A549 (cell line): Measurements from ENCODE around the gene SLC35F3. TPM values are rescaled to one million over a fixed set of nuclear protein-coding genes. Genes with fewer than 3 reads are reported as not detected.

Experiments
- ATAC-seq, 2 experiments: fragments of 200-7000 bp in 1 of 2; fragments of >200 bp in 1 of 2; cut with Nextera tagmentation in 1 of 2; cut with Tn5 transposase in 1 of 2; 3 replicates each; pipeline versions ENCODE4 v1.8.0 to v1.9.1; 2018 to 2020; ENCODE audit warnings: mild to moderate bottlenecking in 1 of 2, moderate library complexity in 1 of 2
- CTCF ChIA-PET: fragments of 300-600 bp; sonication (Branson Sonifier 250); formaldehyde crosslinking; extraction: SDS; loops from one replicate; lab custom pipeline; 2021; ENCODE audit warnings: antibody characterized with exemption, inconsistent platforms; lab: Yijun Ruan, JAX
- POLR2A ChIA-PET: fragments of 350-600 bp; formaldehyde crosslinking; extraction: SDS; loops from one replicate; lab custom pipeline; 2021; ENCODE audit warnings: antibody characterized with exemption, inconsistent platforms; lab: Yijun Ruan, JAX
- DNase-seq, 2 experiments: peaks; one replicate each; pipeline versions ENCODE4 v3.0.0 to v3.0.0-alpha.2; 2011 to 2016; ENCODE audit warnings: low read depth in 1 of 2, low spot score in 1 of 2
- FAIRE-seq: peaks from 2 replicates; lab custom pipeline; 2011; peaks lifted over from hg19 to GRCh38; lab: Jason Lieb, UNC
- H3K27ac ChIP-seq, 2 experiments: fragments of >200 bp; sonication (Bioruptor Twin); formaldehyde crosslinking; 3 replicates each; pipeline ENCODE4 v1.5.1; 2016 to 2017
- H3K4me1 ChIP-seq: fragments of >200 bp; sonication (Bioruptor Twin); formaldehyde crosslinking; 3 replicates; pipeline ENCODE4 v1.6.1; 2016
- H3K4me2 ChIP-seq: fragments of >200 bp; sonication (Bioruptor Twin); formaldehyde crosslinking; 3 replicates; pipeline ENCODE4 v1.6.1; 2016
- H3K4me3 ChIP-seq: fragments of >200 bp; sonication (Bioruptor Twin); formaldehyde crosslinking; 3 replicates; pipeline ENCODE4 v1.5.1; 2016
- H3K9me3 ChIP-seq: fragments of >200 bp; sonication (Bioruptor Twin); formaldehyde crosslinking; 3 replicates; pipeline ENCODE4 v1.6.1; 2016
- BHLHE40 ChIP-seq: IDR thresholded peaks from 2 replicates; pipeline ENCODE4 v1.6.1; 2012; ENCODE audit warnings: low read depth, low read length, inconsistent platforms
- CBX2 ChIP-seq: fragments of 200-600 bp; sonication (generic); IDR thresholded peaks from 2 replicates; pipeline ENCODE4 v1.6.1; 2016; ENCODE audit warnings: low read depth, mild to moderate bottlenecking, borderline replicate concordance
- CEBPB ChIP-seq, 2 experiments: fragments of >200 bp in 1 of 2; sonication (Bioruptor Twin) in 1 of 2; formaldehyde crosslinking in 1 of 2; IDR thresholded peaks; 2 replicates each; pipeline ENCODE4 v1.6.1; 2012 to 2016
- CHD2 ChIP-seq: fragments of 150-350 bp; IDR thresholded peaks from 2 replicates; pipeline ENCODE4 v1.6.1; 2014; ENCODE audit warnings: low read length; ENCODE audit not compliant: partially characterized antibody
- EHMT2 ChIP-seq: fragments of 200-600 bp; sonication (generic); IDR thresholded peaks from 2 replicates; pipeline ENCODE4 v1.6.1; 2016; ENCODE audit warnings: antibody characterized with exemption, low read depth, mild to moderate bottlenecking, moderate library complexity
- FOSL2 ChIP-seq, 2 experiments: fragments of 450-650 bp in 1 of 2; fragments of >200 bp in 1 of 2; sonication (Bioruptor Twin) in 1 of 2; formaldehyde crosslinking; IDR thresholded peaks; 2 replicates each; pipeline versions ENCODE4 v1.5.0 to v1.6.1; 2016 to 2020; ENCODE audit warnings: mild to moderate bottlenecking in 1 of 2, moderate library complexity in 1 of 2
- GATA3 ChIP-seq: IDR thresholded peaks from 2 replicates; pipeline ENCODE4 v1.6.1; 2012; ENCODE audit warnings: borderline replicate concordance
- HOXA7 ChIP-seq: fragments of 250-450 bp; sonication (Bioruptor Pico); IDR thresholded peaks from 2 replicates; pipeline ENCODE4 v1.5.0; 2020; ENCODE audit warnings: mild to moderate bottlenecking, moderate library complexity
- HOXB5 ChIP-seq: fragments of 250-450 bp; sonication (Bioruptor Pico); IDR thresholded peaks from 2 replicates; pipeline ENCODE4 v1.5.0; 2020; ENCODE audit warnings: mild to moderate bottlenecking, moderate library complexity
- JUNB ChIP-seq: fragments of >200 bp; sonication (Bioruptor Twin); formaldehyde crosslinking; IDR thresholded peaks from 2 replicates; pipeline ENCODE4 v1.6.1; 2016
- KDM5A ChIP-seq: fragments of 200-600 bp; sonication (generic); IDR thresholded peaks from 2 replicates; pipeline ENCODE4 v1.6.1; 2016; ENCODE audit warnings: antibody characterized with exemption, mild to moderate bottlenecking
- MAFK ChIP-seq: fragments of 450-650 bp; IDR thresholded peaks from 2 replicates; pipeline ENCODE4 v1.6.1; 2014; ENCODE audit not compliant: partially characterized antibody
- NFE2L2 ChIP-seq: fragments of 150-350 bp; conservative IDR thresholded peaks from 2 replicates; pipeline ENCODE4 v1.6.1; 2014; ENCODE audit warnings: low read length
- NPAS2 ChIP-seq: fragments of 250-450 bp; sonication (Bioruptor Pico); IDR thresholded peaks from 2 replicates; pipeline ENCODE4 v1.8.0; 2022; ENCODE audit warnings: mild to moderate bottlenecking, moderate library complexity, borderline replicate concordance
- POLR2A ChIP-seq: IDR thresholded peaks from 2 replicates; pipeline ENCODE4 v1.6.1; 2012; ENCODE audit warnings: mild to moderate bottlenecking, low read length
- RAD21 ChIP-seq, 2 experiments: fragments of >200 bp in 1 of 2; sonication (Bioruptor Twin) in 1 of 2; formaldehyde crosslinking in 1 of 2; IDR thresholded peaks in 1 of 2; conservative IDR thresholded peaks in 1 of 2; 2 replicates in 1 of 2; 3 replicates in 1 of 2; pipeline ENCODE4 v1.6.1; 2012 to 2018; ENCODE audit warnings: inconsistent platforms in 1 of 2
- RARB ChIP-seq: fragments of 250-450 bp; sonication (Bioruptor Pico); IDR thresholded peaks from 2 replicates; pipeline ENCODE4 v1.8.0; 2021; ENCODE audit warnings: mild to moderate bottlenecking, moderate library complexity
- RCOR1 ChIP-seq: fragments of 150-350 bp; IDR thresholded peaks from 2 replicates; pipeline ENCODE4 v1.6.1; 2014; ENCODE audit warnings: antibody characterized with exemption, low read length, low read depth
- RNF2 ChIP-seq: fragments of 200-600 bp; sonication (generic); IDR thresholded peaks from 2 replicates; pipeline ENCODE4 v1.6.1; 2016; ENCODE audit warnings: low read depth, mild to moderate bottlenecking, antibody characterized with exemption, moderate library complexity, borderline replicate concordance
- TFCP2L1 ChIP-seq: fragments of 250-450 bp; sonication (Bioruptor Pico); IDR thresholded peaks from 2 replicates; pipeline ENCODE4 v1.5.0; 2021; ENCODE audit warnings: mild to moderate bottlenecking
- TP53 ChIP-seq: fragments of 250-450 bp; sonication (Bioruptor Pico); IDR thresholded peaks from 2 replicates; pipeline ENCODE4 v1.5.0; 2021; ENCODE audit warnings: mild to moderate bottlenecking, moderate library complexity
- ZNF302 ChIP-seq: fragments of 250-450 bp; sonication (Bioruptor Pico); IDR thresholded peaks from 2 replicates; pipeline ENCODE4 v1.9.0; 2021; ENCODE audit warnings: inconsistent platforms, mild to moderate bottlenecking, moderate library complexity
- ZSCAN20 ChIP-seq: fragments of 250-450 bp; sonication (Bioruptor Pico); IDR thresholded peaks from 2 replicates; pipeline ENCODE4 v1.8.0; 2022; ENCODE audit warnings: mild to moderate bottlenecking, moderate library complexity
- WGBS: methylation state at CpG from one replicate; pipeline ENCODE4 v1.1.6; 2017; ENCODE audit errors: missing lambda C conversion rate; 5-methylcytosine and 5-hydroxymethylcytosine counted together
- polyA plus RNA-seq, 4 experiments: library from polyadenylated mRNA; depleted of rRNA in 3 of 4; stranded (reverse); fragments of >200 nt; fragmentation: RNase III in 1 of 4; extraction: RNeasy Plus Mini Kit Qiagen cat#74134 plus additional on column Dnase treatment in 1 of 4; gene quantifications; 2 replicates in 3 of 4; 3 replicates in 1 of 4; pipeline ENCODE4 v1.2.3, GENCODE V29; 2011 to 2017
- TF ChIP-seq, protein P1 (sequence below): IDR thresholded peaks from 2 replicates; pipeline ENCODE4 v1.6.1; 2012
- TF ChIP-seq, protein P2 (sequence below): IDR thresholded peaks from 2 replicates; pipeline ENCODE4 v1.6.1; 2012; ENCODE audit warnings: low read depth, borderline replicate concordance
- TF ChIP-seq, protein P3 (sequence below): fragments of >200 bp; sonication (Bioruptor Twin); formaldehyde crosslinking; IDR thresholded peaks from 3 replicates; pipeline ENCODE4 v1.6.1; 2016
- TF ChIP-seq, protein P4 (sequence below): fragments of 250-450 bp; sonication (Bioruptor Pico); IDR thresholded peaks from 2 replicates; pipeline ENCODE4 v1.5.0; 2020; ENCODE audit warnings: low read depth, mild to moderate bottlenecking, moderate library complexity

The SLC35F3 gene
- polyA plus RNA-seq, 2 of the 4 experiments (the other 2 are of a cell fraction): 5.5 to 7.8 TPM

DNA sequence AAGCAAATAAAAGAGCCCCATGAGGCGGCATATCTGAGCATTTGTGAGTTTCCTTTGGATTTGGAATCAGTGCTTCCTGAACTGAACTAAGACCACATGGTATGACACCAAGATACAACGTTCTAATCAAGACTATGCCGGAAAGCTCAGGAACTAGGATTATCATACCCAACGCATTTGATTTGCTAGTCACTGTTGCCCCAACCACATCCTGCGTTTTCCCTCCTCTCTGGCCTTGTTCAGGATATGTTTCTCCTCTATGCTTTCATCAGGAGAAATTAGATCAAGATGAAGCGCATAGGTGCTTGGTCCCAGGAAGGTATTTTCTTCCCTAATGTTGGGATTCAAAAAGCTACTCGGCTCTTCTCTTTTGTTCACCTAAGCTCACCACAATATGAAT is 79.3 kb downstream of the SLC35F3 start (continued):
- TF ChIP-seq, protein P1, sequence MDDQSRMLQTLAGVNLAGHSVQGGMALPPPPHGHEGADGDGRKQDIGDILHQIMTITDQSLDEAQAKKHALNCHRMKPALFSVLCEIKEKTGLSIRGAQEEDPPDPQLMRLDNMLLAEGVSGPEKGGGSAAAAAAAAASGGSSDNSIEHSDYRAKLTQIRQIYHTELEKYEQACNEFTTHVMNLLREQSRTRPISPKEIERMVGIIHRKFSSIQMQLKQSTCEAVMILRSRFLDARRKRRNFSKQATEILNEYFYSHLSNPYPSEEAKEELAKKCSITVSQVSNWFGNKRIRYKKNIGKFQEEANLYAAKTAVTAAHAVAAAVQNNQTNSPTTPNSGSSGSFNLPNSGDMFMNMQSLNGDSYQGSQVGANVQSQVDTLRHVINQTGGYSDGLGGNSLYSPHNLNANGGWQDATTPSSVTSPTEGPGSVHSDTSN: no peak
- TF ChIP-seq HOXB5 (CRISPR knock-in tag): no peak

DNA sequence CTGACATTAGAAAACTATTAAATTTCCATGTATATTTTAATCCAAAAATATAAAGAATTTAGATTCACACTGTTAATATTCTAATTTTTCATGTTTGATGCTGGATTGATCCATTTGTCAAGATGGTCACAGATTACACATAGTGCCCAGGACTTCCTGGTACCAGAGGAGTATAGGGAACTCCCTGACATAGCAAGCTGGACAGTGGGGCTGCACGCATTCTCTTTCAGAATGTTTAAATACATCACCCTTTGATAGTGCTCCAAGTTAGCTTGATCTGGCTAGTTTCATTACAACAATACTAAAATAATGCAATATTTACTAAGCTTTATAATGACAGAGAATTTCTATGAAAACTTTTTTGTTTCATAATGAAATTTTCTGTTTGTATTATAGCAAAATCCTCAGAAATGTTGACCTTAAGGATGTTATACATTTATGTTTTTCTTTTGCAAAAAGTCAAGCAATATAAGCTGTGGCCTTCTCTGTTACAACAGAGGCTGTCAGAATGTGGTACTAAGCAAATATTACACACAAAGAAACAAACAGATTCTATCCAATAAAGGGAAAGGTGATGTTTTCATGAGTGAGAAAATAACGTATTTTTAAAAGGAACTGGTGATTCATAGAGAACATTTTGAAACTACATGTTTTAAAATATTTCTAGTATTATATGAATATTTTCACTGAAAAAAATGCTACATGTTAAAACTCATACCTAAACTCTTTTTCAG is 84.7 kb downstream of the SLC35F3 start:
- CTCF ChIA-PET: interaction anchor here (0.7 kb wide), 1 partner anchor 123 kb away, joined by 3 read pairs; no protein-coding TSS in a partner anchor
- ATAC-seq (peak; percentile 55 to 61; a peak in 4 of 6 replicates), DNase-seq (peak in 1 of 2 experiments; percentile 32), FAIRE-seq (peak; percentile 49)
- WGBS: 18% methylated on average over 2 of the region's 2 CpGs
- peak overlapping the region; percentile 44 for H3K4me2 ChIP-seq
- no peak for TF ChIP-seq EHMT2
- TF ChIP-seq MAFK: no peak
- TF ChIP-seq BHLHE40: no peak
- no peak for TF ChIP-seq FOSL2 (IDR thresholded peaks at IDR 0.05)
- TF ChIP-seq FOSL2 (CRISPR knock-in tag; IDR thresholded peaks at IDR 0.05): no peak; the same call in 1 of the 2 replicates
- no peak for TF ChIP-seq CBX2
- no peak for TF ChIP-seq POLR2A
- TF ChIP-seq CEBPB (IDR thresholded peaks at IDR 0.05): peak; percentile 15 to 21; a peak in 2 of 4 replicates
- TF ChIP-seq, protein P2, sequence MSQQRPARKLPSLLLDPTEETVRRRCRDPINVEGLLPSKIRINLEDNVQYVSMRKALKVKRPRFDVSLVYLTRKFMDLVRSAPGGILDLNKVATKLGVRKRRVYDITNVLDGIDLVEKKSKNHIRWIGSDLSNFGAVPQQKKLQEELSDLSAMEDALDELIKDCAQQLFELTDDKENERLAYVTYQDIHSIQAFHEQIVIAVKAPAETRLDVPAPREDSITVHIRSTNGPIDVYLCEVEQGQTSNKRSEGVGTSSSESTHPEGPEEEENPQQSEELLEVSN: no peak
- TF ChIP-seq ZNF302: no peak
- TF ChIP-seq JUNB: 0 out of 2 replicates have a peak, but pooled peaks have one; percentile 19
- no peak for TF ChIP-seq NPAS2
- TF ChIP-seq, protein P3, sequence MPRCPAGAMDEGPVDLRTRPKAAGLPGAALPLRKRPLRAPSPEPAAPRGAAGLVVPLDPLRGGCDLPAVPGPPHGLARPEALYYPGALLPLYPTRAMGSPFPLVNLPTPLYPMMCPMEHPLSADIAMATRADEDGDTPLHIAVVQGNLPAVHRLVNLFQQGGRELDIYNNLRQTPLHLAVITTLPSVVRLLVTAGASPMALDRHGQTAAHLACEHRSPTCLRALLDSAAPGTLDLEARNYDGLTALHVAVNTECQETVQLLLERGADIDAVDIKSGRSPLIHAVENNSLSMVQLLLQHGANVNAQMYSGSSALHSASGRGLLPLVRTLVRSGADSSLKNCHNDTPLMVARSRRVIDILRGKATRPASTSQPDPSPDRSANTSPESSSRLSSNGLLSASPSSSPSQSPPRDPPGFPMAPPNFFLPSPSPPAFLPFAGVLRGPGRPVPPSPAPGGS: no peak
- no peaks in the 10 kb centered on the region for H3K9me3 ChIP-seq
- POLR2A ChIA-PET: no interaction called here
- peaks cover 34% of the 10 kb centered on the region for H3K4me1 ChIP-seq
- H3K4me3 ChIP-seq: no peak overlapping the region
- H3K27ac ChIP-seq: no peak overlapping the region

DNA sequence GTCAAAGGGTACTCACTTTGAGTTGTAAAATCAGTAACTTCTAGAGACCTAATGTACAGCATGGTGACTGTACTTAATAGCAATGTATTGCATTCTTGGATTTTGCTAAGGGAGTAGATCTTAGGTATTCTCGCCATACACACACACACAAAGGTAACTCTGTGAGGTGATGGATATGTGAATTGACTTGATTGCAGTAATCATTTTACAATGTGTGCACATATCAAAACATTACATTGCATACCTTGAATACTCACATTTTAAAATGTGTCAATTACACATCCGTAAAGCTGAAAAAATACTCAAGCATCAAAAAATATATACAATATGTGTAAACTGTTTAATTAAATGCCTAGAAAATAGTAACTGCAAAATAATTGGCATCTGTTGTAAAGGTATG is 86.0 kb downstream of the SLC35F3 start:
- Histone ChIP-seq H3K27ac (no peak overlapping the region), H3K4me1 (peaks cover 34% of the 10 kb centered on the region), H3K4me3 (no peak overlapping the region), H3K4me2 (no peak overlapping the region), H3K9me3 (no peaks in the 10 kb centered on the region)
- ChIA-PET POLR2A (no interaction called here), CTCF (interaction anchor here (0.6 kb wide), 1 partner anchor 1310 kb away, joined by 3 read pairs; no protein-coding TSS in a partner anchor)
- ATAC-seq (no peak), FAIRE-seq (peak; percentile 39), DNase-seq (no peak)
- 96% methylated on average over 2 of the region's 2 CpGs for WGBS
- TF ChIP-seq NFE2L2 (no peak), GATA3 (no peak), RCOR1 (no peak), TFCP2L1 (CRISPR knock-in tag) (no peak), RARB (CRISPR knock-in tag) (no peak), TP53 (CRISPR knock-in tag) (no peak), RNF2 (no peak), HOXA7 (CRISPR knock-in tag) (no peak), CHD2 (no peak), ZSCAN20 (no peak), KDM5A (no peak), NPAS2 (no peak), CEBPB (IDR thresholded peaks at IDR 0.05) (no peak), RAD21 (conservative IDR thresholded peaks at IDR 0.05 in 1 of 2, IDR thresholded peaks at IDR 0.05 in 1 of 2) (no peak), ZNF302 (no peak)
- TF ChIP-seq, protein P4, sequence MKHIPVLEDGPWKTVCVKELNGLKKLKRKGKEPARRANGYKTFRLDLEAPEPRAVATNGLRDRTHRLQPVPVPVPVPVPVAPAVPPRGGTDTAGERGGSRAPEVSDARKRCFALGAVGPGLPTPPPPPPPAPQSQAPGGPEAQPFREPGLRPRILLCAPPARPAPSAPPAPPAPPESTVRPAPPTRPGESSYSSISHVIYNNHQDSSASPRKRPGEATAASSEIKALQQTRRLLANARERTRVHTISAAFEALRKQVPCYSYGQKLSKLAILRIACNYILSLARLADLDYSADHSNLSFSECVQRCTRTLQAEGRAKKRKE (CRISPR knock-in tag): no peak
